Fibroblast of skin of right quadriceps (primary cell): Measurements from ENCODE around the gene C9orf43.

ENCODE experiments used
- DNase-seq: peaks from one replicate; pipeline ENCODE4 v3.0.0-alpha.2; 2013

The C9orf43 gene

DNA sequence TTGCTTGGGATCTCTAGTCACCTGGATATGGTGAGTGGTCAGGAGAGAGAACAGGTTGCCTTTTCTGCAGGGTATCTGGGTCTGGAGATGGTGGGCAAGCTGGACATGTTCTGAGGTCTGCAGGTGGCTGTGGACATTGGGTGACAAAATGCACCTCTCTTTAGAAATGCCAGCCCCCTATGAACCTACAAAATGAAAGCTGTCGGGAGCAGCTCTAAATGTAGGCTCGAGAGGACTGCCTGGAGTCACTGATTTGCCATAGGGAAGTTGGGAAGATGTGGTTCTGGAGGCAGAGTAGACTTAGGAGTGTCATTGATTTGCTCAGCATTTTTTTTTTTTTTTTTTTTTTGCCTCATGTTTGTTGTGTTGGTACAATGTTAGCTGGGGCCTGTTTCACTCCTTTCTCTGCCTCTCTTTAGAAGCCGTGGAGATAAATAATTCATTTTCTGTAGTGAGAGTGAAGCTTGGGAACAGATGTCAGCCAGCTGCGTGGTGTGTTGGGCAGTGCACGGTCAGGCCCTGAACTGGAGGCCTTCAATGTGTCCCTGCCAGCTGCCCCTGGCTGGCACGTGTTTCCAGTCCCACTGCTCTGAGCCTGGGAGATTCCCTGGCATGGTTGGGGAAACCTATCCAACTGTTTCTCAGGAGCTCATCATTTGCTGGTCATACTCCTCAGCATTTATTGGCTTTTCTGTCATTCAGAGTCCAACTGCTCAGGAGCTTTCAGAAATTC lies 58.3 kb downstream of the C9orf43 start:
- DNase-seq, result no peak

DNA sequence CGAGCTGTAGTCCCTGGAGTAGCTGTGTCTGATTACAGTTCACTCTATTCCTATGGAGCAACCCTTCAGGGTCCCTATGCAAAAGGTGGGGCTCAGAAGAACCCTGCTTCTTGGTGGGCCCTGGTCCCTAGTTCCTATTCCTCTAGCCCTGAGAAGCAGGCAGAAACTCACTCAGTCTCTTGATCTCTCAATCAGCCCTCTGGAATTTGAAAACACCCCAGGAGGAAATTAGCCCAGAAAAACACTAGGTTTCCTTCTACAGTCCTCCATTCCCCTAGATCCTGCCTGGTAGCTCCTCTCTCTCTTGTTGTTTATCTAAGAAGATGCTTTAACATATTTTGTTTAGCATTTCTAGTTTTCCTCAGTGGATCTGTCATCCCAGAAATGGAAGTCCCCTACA lies 60.6 kb downstream of the C9orf43 start:
- DNase-seq, result no peak

DNA sequence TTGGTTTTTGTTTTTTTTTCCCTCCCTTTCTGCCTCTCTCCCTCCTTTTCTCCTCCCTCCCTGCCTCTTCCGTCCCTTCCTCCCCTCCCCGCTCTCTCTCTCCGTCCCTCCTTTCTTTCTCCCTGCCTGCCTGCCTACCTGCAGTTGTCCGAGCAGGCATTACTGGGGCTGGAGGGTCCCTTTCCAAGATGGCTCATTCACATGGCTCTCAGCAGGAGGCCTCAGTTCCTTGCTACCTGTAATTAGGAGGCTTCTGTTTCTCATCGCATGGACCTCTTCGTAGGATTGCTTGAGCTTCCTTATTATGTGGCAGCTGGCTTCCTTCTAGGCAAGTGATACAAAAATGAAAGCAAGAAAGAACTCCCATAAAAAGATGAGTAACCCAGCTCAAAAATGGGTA lies 61.0 kb downstream of the C9orf43 start:
- no peak for DNase-seq

DNA sequence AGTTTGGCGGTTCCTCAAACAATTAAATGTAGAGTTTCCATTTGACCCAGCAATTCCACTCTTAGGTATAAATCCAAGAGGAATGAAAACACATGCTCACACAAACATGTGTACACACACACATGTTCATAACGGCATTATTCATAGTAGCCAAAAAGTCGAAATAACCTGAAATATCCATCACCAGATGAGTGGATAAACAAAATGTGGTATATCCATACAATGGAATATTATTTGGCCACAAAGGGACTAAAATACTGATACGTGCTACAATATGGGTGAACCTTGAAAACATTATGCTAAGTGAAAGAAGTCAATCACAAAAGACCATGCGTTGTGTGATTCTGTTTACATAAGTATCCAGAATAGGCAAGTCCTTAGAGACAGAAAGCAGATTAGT lies 61.7 kb downstream of the C9orf43 start:
- no peak for DNase-seq

DNA sequence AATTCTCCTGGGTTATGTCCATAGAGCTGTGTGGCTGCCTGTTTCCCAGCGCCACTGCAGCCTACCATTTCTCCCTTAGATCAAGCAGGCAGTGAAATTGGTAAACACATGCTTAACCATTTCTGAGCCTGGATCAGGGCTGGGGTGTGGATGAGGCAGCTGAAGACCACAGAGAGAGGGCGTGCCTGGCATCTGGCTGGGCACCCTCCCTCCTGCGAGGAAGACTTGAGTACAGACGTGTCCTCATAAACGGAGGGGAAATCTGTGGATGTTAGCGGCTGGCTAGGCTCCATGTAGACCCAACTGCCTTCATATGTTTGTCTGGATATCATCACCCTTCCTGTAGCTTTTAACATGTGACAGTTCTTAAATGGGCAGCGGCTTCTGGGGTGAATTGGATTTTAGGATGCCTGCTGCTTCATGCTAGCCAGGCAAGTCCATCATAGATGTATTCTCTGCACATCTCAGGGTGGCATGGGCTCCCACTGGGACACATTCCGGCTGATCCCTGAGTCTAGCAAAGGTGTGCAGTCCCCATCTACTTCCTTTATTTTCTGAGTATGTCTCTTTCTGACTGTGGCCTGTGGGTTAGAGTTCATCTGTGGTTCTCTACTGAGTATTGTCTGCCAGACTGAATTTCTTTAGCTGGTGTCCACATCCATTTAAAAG lies 63.9 kb downstream of the C9orf43 start:
- no peak for DNase-seq

DNA sequence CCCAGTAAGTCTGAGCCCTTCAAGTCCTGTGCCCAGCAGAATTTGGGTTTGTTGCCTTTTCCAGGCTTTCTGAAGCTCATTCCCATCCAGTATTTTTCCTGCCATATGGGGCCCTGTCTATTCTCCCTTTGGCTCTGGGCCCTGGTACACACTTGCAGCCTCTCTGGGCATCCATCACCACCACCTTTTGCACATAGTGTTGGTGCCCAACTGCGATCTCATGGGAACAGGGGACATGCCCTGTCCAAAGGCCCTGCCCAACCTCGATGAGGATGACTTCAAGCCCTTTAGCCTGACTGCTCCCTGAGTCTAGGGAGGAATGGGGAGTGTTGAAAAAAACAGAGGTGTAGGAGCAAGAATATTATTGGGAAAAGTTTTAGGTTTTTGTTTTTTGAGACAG lies 64.5 kb downstream of the C9orf43 start:
- DNase-seq, result no peak

DNA sequence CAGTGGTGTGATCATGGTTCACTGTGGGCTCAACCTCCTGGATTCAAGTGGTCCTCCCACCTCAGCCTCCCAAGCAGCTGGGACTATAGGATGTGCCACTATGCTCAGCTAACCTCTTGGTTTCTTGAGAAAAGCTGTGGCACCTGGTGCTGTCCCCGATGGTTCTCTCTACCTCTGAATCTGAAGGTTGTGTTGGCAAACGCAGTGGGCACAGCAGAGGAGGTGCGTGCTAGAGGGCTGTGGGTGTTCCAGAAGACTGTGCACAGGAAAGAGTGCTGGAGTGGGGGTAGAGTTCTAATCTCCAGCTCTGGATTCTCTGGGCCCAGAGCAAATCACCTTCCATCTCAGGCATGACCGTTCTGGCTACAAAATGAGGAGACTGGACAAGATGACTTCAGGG lies 65.4 kb downstream of the C9orf43 start:
- no peak for DNase-seq

DNA sequence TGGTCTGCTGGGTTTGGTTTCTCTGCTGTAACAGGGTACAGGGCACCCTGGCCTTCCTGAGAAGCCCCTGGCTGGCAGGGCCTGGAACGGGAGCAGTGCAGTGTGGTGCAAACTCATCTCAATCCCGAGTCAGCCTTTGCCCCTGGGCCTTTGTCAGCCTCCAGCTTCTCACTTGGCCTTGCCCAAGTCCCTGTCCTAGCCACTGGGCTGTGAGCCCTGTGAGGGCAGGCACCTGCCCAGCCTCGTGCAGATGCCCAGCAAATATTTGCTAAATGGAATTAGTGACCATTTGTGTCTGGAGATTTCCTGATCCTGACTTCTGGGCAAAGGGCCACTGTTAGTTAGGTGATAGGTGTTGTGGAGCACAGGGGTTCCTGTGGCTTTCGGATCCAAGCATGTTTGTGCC lies 66.0 kb downstream of the C9orf43 start:
- DNase-seq, result no peak

DNA sequence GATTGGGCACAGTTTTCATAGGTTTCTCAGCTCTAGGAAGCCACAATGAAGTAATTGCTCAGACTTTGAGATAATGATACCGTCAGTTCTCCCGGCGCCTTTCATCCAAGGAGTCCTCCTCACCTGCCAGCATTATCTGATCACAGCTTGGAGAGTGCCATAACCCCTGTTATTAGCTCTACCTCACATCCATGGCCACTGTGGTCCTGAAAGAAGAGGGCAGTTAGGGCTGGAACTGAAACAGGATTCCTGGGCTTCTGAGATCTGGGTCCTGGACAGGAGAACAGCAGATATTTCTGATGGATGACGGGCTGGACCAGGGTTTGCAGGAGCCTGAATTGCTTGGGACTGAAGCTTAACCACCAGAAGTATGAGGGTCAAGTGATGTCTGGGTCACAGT lies 66.5 kb downstream of the C9orf43 start:
- DNase-seq, result no peak

DNA sequence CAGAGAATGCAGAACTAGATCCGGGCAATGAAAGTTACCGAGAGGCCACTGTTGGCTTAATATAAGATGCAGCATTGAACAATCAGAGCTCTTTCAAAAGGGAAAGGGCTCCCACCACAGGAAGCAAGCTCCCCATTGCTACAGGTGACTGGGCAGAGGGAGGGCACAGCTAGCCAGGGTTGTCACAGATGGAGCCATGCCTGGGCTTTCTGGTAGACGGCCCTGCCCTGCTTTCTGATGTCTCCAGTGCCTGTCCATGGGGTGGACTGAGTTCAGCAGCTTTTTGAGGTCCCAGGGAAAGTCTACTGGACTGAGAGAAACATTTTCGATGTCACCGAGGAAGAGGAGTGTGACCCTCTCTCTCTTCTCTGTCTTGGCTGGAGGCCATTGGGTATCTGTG lies 67.1 kb downstream of the C9orf43 start:
- no peak for DNase-seq

DNA sequence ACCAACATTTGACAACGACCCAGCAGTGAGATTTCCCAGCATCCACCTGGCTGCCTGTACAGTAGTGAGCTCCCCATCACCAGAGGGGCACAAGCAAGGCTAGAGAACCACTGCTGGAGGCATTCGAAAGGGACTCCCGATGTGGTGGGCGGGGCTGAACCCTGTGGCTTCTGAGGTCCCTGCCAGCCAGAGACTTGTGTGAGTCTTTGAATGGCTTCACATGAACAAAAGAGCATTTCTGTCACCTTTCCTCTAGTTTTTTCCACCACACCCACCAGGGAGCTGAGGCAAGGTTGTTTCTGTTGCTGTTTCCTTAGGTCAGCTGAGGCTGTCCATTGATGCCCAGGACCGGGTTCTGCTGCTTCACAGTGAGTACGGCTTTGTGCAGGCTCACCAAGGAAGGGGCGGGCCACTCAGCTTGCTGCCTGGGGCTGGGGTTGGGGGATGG lies 68.7 kb downstream of the C9orf43 start:
- no peak for DNase-seq
